ENCODE results near the gene AHSA1. TPM values are rescaled to one million over a fixed set of nuclear protein-coding genes. Genes with fewer than 3 reads are reported as not detected.
"Not testable (repeated sequence)": the region's sequence is repeated elsewhere in the genome, so short reads cannot be mapped to it uniquely, and the experiment has no call there.

AHSA1 gene
- 202 and 204 TPM in 2 replicates for total RNA-seq (ENCODE audit: low replicate concordance)
- long read RNA-seq, transcript AHSA1-202 (9 exons, 1,173 nt) = minor isoform, 6 of 470 reads
- long read RNA-seq, transcript AHSA1-201 (9 exons, 1,402 nt) = major isoform, 444 of 470 reads
- long read RNA-seq, partial matches to known transcripts = 5 of 470 reads
- long read RNA-seq, other reads (novel, unspliced or antisense) = 9 of 470 reads

DNA sequence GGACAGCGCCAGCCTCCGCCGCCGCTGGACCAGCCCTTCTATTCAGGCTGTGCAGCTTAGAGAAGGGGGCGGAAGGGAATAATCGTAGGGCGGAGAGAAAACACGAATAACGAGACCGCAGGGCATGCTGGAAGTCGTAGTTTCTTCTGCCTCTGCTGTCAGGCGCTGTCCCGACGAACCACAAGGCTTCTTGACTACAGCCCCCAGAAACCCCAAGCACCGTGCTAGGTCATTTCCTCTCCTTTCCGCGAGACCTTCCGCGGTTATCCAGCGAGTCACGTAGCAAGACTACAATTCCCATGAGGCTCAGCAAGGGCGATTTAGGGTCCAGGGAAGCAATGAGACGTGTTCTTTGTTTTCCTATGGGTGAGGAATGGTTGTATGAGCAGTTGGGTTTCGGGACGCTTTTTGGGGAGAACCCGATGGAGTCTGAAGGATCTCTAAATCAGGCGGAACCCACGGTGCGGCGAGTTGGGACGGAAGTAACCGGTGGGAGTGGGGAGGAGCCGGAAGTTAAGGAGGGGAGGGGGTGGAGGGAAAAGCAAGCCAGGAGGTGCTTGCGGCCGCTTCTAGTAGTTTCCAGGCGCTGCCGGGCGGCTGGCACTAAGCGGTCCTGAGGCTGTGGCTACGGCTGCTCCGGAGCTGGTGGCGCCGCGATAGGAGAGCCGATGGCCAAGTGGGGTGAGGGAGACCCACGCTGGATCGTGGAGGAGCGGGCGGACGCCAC is at the start of gene AHSA1, which contains the start of gene VIPAS39:
TSS of gene AHSA1 (plus strand) at position 572 of the 727 bp plus-strand sequence. CDS start at position 669, 97 bp downstream.
TSS of gene VIPAS39 (minus strand) at position 80 of the 727 bp plus-strand sequence. CDS start 3,499 bp downstream, outside the sequence.
- H3K4me3 Mint-ChIP-seq = peak within 1 kb of the TSS; percentile 100
- peaks cover 14% of the 10 kb centered on the region for H3K4me1 Mint-ChIP-seq (ENCODE audit: unreplicated experiment)
- TF ChIP-seq, protein P1, sequence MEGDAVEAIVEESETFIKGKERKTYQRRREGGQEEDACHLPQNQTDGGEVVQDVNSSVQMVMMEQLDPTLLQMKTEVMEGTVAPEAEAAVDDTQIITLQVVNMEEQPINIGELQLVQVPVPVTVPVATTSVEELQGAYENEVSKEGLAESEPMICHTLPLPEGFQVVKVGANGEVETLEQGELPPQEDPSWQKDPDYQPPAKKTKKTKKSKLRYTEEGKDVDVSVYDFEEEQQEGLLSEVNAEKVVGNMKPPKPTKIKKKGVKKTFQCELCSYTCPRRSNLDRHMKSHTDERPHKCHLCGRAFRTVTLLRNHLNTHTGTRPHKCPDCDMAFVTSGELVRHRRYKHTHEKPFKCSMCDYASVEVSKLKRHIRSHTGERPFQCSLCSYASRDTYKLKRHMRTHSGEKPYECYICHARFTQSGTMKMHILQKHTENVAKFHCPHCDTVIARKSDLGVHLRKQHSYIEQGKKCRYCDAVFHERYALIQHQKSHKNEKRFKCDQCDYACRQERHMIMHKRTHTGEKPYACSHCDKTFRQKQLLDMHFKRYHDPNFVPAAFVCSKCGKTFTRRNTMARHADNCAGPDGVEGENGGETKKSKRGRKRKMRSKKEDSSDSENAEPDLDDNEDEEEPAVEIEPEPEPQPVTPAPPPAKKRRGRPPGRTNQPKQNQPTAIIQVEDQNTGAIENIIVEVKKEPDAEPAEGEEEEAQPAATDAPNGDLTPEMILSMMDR (conservative IDR thresholded peaks at IDR 0.05) = peak; percentile 27
- no peaks in the 10 kb centered on the region for H3K27me3 Mint-ChIP-seq
- peaks cover 37% of the 10 kb centered on the region for H3K36me3 Mint-ChIP-seq
- no peaks in the 10 kb centered on the region for H3K9me3 Mint-ChIP-seq
- peak; percentile 92 for DNase-seq (ENCODE audit: extremely low spot score, unreplicated experiment)
- H3K27ac Mint-ChIP-seq = peak within 1 kb of the TSS; percentile 100

DNA sequence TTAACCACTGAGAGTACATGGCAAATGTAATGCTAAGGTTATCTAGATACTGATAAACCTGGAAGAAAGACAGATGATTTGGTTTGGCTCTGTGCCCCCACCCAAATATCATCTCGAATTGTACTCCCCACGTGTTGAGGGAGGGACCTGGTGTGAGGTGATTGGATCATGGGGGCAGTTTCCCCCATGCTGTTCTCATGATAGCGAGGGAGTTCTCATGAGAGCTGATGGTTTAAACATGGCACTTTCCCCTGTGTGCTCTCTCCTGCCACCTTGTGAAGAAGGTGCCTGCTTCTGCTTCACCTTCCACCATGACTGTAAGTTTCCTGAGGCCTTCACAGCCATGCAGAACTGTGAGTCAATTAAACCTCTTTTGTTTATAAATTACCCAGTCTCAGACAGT is 48.8 kb upstream of the AHSA1 start:
- no peaks in the 10 kb centered on the region for H3K27me3 Mint-ChIP-seq

DNA sequence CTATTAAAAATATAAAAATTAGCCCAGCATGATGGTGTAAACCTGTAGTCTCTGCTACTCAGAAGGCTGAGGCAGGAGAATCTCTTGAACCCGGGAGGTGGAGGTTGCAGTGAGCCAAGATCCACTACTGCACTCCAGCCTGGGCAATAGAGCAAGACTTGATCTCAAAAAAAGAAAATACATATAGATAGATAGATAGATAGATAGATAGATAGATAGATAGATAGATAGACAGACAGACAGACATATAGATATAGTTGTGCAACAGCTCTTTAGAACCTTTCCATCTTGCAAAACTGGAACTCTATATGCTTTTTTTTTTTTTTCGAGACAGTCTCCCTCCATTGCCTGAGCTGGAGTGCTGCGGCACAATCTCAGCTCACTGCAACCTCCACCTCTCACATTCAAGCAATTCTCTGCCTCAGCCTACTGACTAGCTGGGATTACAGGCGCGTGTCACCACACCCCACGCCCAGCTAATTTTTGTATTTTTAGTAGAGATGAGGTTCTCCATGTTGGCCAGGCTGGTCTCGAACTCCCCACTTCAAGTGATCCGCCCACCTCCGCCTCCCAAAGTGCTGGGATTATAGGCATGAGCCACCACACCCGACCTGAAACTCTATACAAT is 42.4 kb upstream of the AHSA1 start:
- not testable (repeated sequence) for H3K4me3 Mint-ChIP-seq

More for the DNA sequence above, 48.8 kb upstream of the AHSA1 start:
- Mint-ChIP-seq H3K9me3 (no peaks in the 10 kb centered on the region), H3K27ac (no peak overlapping the region), H3K4me3 (no peak overlapping the region), H3K36me3 (no peaks in the 10 kb centered on the region), H3K4me1 (ENCODE audit: unreplicated experiment) (peaks cover 4% of the 10 kb centered on the region)
- no peak for DNase-seq (ENCODE audit: extremely low spot score, unreplicated experiment)
- TF ChIP-seq, protein P1 (conservative IDR thresholded peaks at IDR 0.05) = peak; percentile 26

DNA sequence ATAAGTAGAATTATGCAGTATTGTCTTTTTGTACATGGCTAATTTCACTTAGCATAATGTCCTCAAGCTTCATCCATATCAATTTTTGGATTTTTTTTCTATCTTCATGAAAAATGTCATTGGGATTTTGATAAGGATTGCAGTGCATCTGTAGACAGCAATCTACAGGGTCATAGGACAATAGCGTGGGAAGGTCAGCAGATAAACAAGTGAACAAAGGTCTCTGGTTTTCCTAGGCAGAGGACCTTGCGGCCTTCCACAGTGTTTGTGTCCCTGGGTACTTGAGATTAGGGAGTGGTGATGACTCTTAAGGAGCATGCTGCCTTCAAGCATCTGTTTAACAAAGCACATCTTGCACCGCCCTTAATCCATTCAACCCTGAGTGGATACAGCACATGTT is 41.8 kb upstream of the AHSA1 start:
- not testable (repeated sequence) for H3K36me3 Mint-ChIP-seq; H3K4me1 Mint-ChIP-seq (ENCODE audit: unreplicated experiment); H3K27ac Mint-ChIP-seq; DNase-seq (ENCODE audit: extremely low spot score, unreplicated experiment); H3K27me3 Mint-ChIP-seq; H3K4me3 Mint-ChIP-seq
- H3K9me3 Mint-ChIP-seq = peaks cover 11% of the 10 kb centered on the region

More for the DNA sequence above, 42.4 kb upstream of the AHSA1 start:
- peaks cover 11% of the 10 kb centered on the region for H3K9me3 Mint-ChIP-seq
- DNase-seq (ENCODE audit: extremely low spot score, unreplicated experiment); H3K27ac Mint-ChIP-seq; H3K27me3 Mint-ChIP-seq; H3K4me1 Mint-ChIP-seq (ENCODE audit: unreplicated experiment); H3K36me3 Mint-ChIP-seq: not testable (repeated sequence)

DNA sequence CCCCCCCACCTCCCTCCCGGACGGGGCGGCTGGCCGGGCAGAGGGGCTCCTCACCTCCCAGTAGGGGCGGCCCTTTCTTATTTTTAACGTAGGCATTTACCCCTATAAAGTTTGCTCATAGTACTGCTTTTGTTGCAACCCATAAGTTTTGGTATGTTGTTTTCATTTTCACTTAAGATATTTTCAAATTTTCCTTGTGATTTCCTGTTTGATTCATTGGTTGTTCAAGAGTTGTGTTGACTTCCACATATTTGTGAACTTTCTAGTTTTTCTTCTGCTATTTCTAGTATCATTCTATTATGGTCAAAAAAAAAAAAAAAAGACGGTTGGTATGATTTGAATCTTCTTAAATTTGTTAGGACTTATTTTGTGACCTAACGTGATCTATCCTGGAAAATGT is 41.1 kb upstream of the AHSA1 start:
- Mint-ChIP-seq H3K4me3 (no peak overlapping the region), H3K9me3 (peaks cover 11% of the 10 kb centered on the region), H3K27ac (no peak overlapping the region), H3K36me3 (peaks cover 12% of the 10 kb centered on the region), H3K27me3 (no peaks in the 10 kb centered on the region), H3K4me1 (ENCODE audit: unreplicated experiment) (no peaks in the 10 kb centered on the region)
- TF ChIP-seq, protein P1 (conservative IDR thresholded peaks at IDR 0.05) = no peak
- DNase-seq (ENCODE audit: extremely low spot score, unreplicated experiment) = no peak

DNA sequence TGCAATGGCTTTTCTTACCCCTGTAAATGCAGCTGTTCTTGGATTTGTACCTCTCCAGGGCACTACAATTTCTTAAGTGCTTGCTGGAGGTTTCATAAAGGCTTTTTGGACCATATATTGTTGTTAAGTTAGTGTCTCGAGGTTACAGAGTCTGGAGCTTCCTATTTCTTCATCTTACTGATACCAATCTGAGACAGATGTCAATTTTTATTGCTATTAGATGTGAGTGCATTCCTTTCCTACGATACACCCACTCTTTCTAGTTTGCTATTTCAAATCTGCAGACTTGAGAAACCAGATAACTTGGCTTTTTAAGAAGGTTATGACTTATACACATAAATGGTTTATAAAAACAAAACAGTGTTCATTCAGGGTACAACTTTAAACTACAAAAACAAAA is 36.7 kb upstream of the AHSA1 start:
- Mint-ChIP-seq H3K9me3 (peaks cover 11% of the 10 kb centered on the region), H3K27me3 (no peaks in the 10 kb centered on the region), H3K27ac (no peak overlapping the region), H3K4me1 (ENCODE audit: unreplicated experiment) (no peaks in the 10 kb centered on the region), H3K4me3 (no peak overlapping the region), H3K36me3 (peaks cover 32% of the 10 kb centered on the region)
- DNase-seq (ENCODE audit: extremely low spot score, unreplicated experiment) = no peak
- TF ChIP-seq, protein P1 (conservative IDR thresholded peaks at IDR 0.05) = no peak
